ENCODE measurements around the gene BCR.

BCR gene

GRCh38 chr22:23157560-23158515, 22.5 kb upstream of the BCR start:
- TF ChIP-seq, protein P1, sequence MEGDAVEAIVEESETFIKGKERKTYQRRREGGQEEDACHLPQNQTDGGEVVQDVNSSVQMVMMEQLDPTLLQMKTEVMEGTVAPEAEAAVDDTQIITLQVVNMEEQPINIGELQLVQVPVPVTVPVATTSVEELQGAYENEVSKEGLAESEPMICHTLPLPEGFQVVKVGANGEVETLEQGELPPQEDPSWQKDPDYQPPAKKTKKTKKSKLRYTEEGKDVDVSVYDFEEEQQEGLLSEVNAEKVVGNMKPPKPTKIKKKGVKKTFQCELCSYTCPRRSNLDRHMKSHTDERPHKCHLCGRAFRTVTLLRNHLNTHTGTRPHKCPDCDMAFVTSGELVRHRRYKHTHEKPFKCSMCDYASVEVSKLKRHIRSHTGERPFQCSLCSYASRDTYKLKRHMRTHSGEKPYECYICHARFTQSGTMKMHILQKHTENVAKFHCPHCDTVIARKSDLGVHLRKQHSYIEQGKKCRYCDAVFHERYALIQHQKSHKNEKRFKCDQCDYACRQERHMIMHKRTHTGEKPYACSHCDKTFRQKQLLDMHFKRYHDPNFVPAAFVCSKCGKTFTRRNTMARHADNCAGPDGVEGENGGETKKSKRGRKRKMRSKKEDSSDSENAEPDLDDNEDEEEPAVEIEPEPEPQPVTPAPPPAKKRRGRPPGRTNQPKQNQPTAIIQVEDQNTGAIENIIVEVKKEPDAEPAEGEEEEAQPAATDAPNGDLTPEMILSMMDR (conservative IDR thresholded peaks at IDR 0.05; ENCODE audit: low read depth, low read length) = no peak
- no peak for DNase-seq (ENCODE audit: low read depth)

DNA sequence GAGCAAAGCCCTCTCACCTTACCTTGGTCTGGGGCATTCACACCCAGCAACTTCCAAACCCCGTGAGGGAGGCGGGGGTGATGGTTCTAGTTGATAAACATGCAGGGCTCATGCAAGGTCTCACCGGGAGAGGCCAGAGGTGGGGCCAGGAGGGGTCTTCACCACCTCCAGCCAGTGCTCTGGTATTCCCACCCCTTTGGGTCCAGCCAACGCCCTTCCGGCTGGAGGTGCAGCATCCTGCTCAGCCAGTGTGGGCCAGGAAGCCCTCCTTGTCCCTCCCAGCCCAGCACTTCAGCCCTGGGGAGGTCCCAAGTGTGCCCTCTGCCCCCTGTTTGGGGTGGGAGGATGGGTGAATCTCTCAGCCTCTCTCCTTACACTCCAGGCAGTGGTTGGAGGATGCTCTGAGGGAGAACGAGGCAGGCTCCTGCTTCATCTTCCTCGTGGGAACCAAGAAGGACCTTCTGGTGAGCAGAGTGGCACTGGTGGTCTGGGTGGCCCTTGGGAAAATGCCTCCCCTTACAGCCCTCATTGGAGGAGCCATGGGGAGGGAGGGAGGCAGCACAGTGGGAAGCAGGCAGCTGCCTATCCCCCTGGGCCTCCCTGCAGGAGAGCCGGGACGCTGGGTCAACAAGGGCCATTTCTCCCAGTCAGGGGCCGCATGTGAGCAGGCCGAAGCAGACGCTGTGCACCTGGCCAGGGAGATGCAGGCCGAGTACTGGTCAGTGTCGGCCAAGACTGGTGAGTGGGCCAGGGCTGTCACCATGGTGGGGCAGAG, 21.6 kb upstream of the BCR start:
- no peak overlapping the region for H3K4me3 ChIP-seq (ENCODE audit: low read length)
- TF ChIP-seq, protein P1 (conservative IDR thresholded peaks at IDR 0.05; ENCODE audit: low read depth, low read length) = no peak

More at GRCh38 chr22:23157560-23158515, 22.5 kb upstream of the BCR start:
- no peak overlapping the region for H3K4me3 ChIP-seq (ENCODE audit: low read length)

GRCh38 chr22:23159291-23159630, 21.0 kb upstream of the BCR start:
- no peak for DNase-seq (ENCODE audit: low read depth)
- TF ChIP-seq, protein P1 (conservative IDR thresholded peaks at IDR 0.05; ENCODE audit: low read depth, low read length) = no peak
- no peak overlapping the region for H3K4me3 ChIP-seq (ENCODE audit: low read length)

More for the DNA sequence above, 21.6 kb upstream of the BCR start:
- no peak for DNase-seq (ENCODE audit: low read depth)

- no peak for DNase-seq (ENCODE audit: low read depth)
- TF ChIP-seq, protein P1 (conservative IDR thresholded peaks at IDR 0.05; ENCODE audit: low read depth, low read length) = no peak
Observed at GRCh38 chr22:23161029-23161428, 19.3 kb upstream of the BCR start.

DNA sequence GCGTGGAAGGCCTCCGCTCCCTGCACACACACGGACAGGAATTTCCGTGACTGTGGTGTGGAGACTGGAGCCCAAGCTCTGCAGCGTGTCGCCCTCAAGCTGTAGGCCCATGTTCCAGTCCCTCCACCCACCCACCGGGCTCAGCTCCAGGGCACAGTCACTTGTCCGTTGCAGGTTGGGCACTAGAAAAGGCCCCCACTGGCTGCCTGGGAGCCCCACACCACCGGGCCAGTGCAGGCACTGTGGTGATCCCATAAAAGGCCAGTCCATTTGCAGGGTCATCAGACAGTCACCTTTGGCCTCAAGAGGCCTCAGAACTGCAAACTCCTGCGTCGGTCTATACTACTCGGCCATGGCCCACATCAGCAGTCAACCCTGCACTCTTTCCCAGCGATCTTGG, 18.7 kb upstream of the BCR start:
- no peak for DNase-seq (ENCODE audit: low read depth)
- TF ChIP-seq, protein P1 (conservative IDR thresholded peaks at IDR 0.05; ENCODE audit: low read depth, low read length) = no peak
- H3K4me3 ChIP-seq (ENCODE audit: low read length) = no peak overlapping the region

More at GRCh38 chr22:23161029-23161428, 19.3 kb upstream of the BCR start:
- H3K4me3 ChIP-seq (ENCODE audit: low read length) = no peak overlapping the region

- DNase-seq (ENCODE audit: low read depth) = no peak
- H3K4me3 ChIP-seq (ENCODE audit: low read length) = no peak overlapping the region
- TF ChIP-seq, protein P1 (conservative IDR thresholded peaks at IDR 0.05; ENCODE audit: low read depth, low read length) = no peak
Observed at GRCh38 chr22:23163665-23164064, 16.6 kb upstream of the BCR start.
